Epithelial cell of proximal tubule (primary cell): ENCODE measurements around the gene SMARCB1. TPM values are rescaled to one million over a fixed set of nuclear protein-coding genes. Genes with fewer than 3 reads are reported as not detected.

Experiments used
- DNase-seq: peaks from one replicate; pipeline ENCODE4 v3.0.0-alpha.2; 2011; ENCODE audit warnings: low read depth
- H3K4me3 ChIP-seq: 2 replicates; pipeline ENCODE4 v1.5.1; 2011; ENCODE audit warnings: low read depth, mild to moderate bottlenecking, low read length
- CTCF ChIP-seq: conservative IDR thresholded peaks from 2 replicates; pipeline ENCODE4 v1.5.1; 2012; ENCODE audit warnings: low read depth, mild to moderate bottlenecking, low read length
- total RNA-seq: library from RNA; depleted of rRNA; stranded (reverse); fragments of >200 nt; gene quantifications from 2 replicates; pipeline ENCODE4 v1.2.3, GENCODE V29; 2015

SMARCB1 gene
- total RNA-seq, 1 donor from 2014 or later, result 173 TPM

- DNase-seq, result no peak
- TF ChIP-seq CTCF, result no peak
- no peak overlapping the region for H3K4me3 ChIP-seq
Observed at GRCh38 chr22:23779731-23780130, 7.0 kb upstream of the SMARCB1 start.

- DNase-seq, result no peak
- no peak for TF ChIP-seq CTCF
- H3K4me3 ChIP-seq, result no peak overlapping the region
Observed at GRCh38 chr22:23780146-23780748, 6.5 kb upstream of the SMARCB1 start.

- no peak for TF ChIP-seq CTCF
- H3K4me3 ChIP-seq, result no peak overlapping the region
- no peak for DNase-seq
Observed at GRCh38 chr22:23781065-23781464, 5.7 kb upstream of the SMARCB1 start.

GRCh38 chr22:23781511-23782183, 5.1 kb upstream of the SMARCB1 start:
- no peak for TF ChIP-seq CTCF
- no peak overlapping the region for H3K4me3 ChIP-seq
- no peak for DNase-seq

- H3K4me3 ChIP-seq, result no peak overlapping the region
- no peak for DNase-seq
- no peak for TF ChIP-seq CTCF
Observed at GRCh38 chr22:23782252-23782651, 4.5 kb upstream of the SMARCB1 start.

- no peak for DNase-seq
- H3K4me3 ChIP-seq, result no peak overlapping the region
- TF ChIP-seq CTCF, result no peak
Observed at GRCh38 chr22:23782703-23783102, 4.1 kb upstream of the SMARCB1 start.
